Esophagus (tissue), 2 donors: ENCODE data around the gene MACROD2. TPM values are rescaled to one million over a fixed set of nuclear protein-coding genes. Genes with fewer than 3 reads are reported as not detected.

Experiments
- H3K27ac ChIP-seq, 2 donors: one replicate each; pipeline ENCODE4 v1.5.1; 2013; ENCODE audit warnings: low read depth in 2 of 2, mild to moderate bottlenecking in 2 of 2, inconsistent platforms in 1 of 2, low read length in 1 of 2, moderate library complexity in 1 of 2
- H3K27me3 ChIP-seq, 2 donors: one replicate each; pipeline ENCODE4 v1.6.1; 2013; ENCODE audit warnings: low read length in 2 of 2, control low read depth in 1 of 2, mild to moderate bottlenecking in 1 of 2; ENCODE audit not compliant: insufficient read depth in 2 of 2, control insufficient read depth in 1 of 2
- H3K36me3 ChIP-seq, 2 donors: one replicate each; pipeline ENCODE4 v1.6.1; 2013; ENCODE audit warnings: low read length in 1 of 2; ENCODE audit not compliant: control insufficient read depth in 2 of 2, insufficient read depth in 2 of 2
- H3K4me1 ChIP-seq, 2 donors: one replicate each; pipeline ENCODE4 v1.6.1; 2013; ENCODE audit warnings: low read length in 1 of 2; ENCODE audit not compliant: control insufficient read depth in 2 of 2, insufficient read depth in 2 of 2
- H3K4me3 ChIP-seq, 2 donors: one replicate each; pipeline ENCODE4 v1.5.1; 2013; ENCODE audit warnings: low read length in 2 of 2, mild to moderate bottlenecking in 2 of 2, low read depth in 1 of 2, moderate library complexity in 1 of 2
- H3K9me3 ChIP-seq, 2 donors: one replicate each; pipeline ENCODE4 v1.6.1; 2013; ENCODE audit warnings: mild to moderate bottlenecking in 2 of 2, low read depth in 1 of 2, low read length in 1 of 2, moderate library complexity in 1 of 2; ENCODE audit not compliant: control insufficient read depth in 2 of 2, insufficient read depth in 1 of 2
- WGBS, 2 donors: extraction: QIAGEN DNeasy Blood & Tissue Kit; methylation state at CpG; one replicate each; pipeline ENCODE4 v1.1.7; 2013; 5-methylcytosine and 5-hydroxymethylcytosine counted together
- polyA plus RNA-seq, 2 donors: library from polyadenylated mRNA; stranded (reverse); fragments of 200-250 nt; gene quantifications; one replicate each; pipeline ENCODE4 v1.2.3, GENCODE V29; 2013
- donor health status: healthy with polysubstance abuse.
- donor health status: Bipolar disorder and iron deficiency.

The MACROD2 gene
- polyA plus RNA-seq, 2 donors: 0.64 to 1.9 TPM

GRCh38 chr20:15622368-15622767, 1627.1 kb downstream of the MACROD2 start:
- Histone ChIP-seq H3K4me1 (no peaks in the 10 kb centered on the region), H3K27ac (no peak overlapping the region), H3K36me3 (no peaks in the 10 kb centered on the region), H3K9me3 (no peaks in the 10 kb centered on the region), H3K4me3 (no peak overlapping the region), H3K27me3 (no peaks in the 10 kb centered on the region)
- WGBS, 2 donors: 86 to 91% methylated on average over 6 of the region's 6 CpGs

GRCh38 chr20:15623215-15623614, 1627.9 kb downstream of the MACROD2 start:
- Histone ChIP-seq H3K4me1 (no peaks in the 10 kb centered on the region), H3K27me3 (no peaks in the 10 kb centered on the region), H3K36me3 (no peaks in the 10 kb centered on the region), H3K9me3 (no peaks in the 10 kb centered on the region), H3K4me3 (no peak overlapping the region), H3K27ac (no peak overlapping the region)
- WGBS, 2 donors: 95 to 100% methylated on average over 2 of the region's 2 CpGs

GRCh38 chr20:15625981-15626380, 1630.7 kb downstream of the MACROD2 start:
- 63 to 69% methylated on average over 2 of the region's 2 CpGs for WGBS, 2 donors
- Histone ChIP-seq H3K27me3 (no peaks in the 10 kb centered on the region), H3K36me3 (no peaks in the 10 kb centered on the region), H3K4me3 (no peak overlapping the region), H3K27ac (no peak overlapping the region), H3K9me3 (no peaks in the 10 kb centered on the region), H3K4me1 (no peaks in the 10 kb centered on the region)

GRCh38 chr20:15627089-15627488, 1631.8 kb downstream of the MACROD2 start:
- H3K27me3 ChIP-seq: no peaks in the 10 kb centered on the region
- H3K4me1 ChIP-seq: no peaks in the 10 kb centered on the region
- H3K27ac ChIP-seq: no peak overlapping the region
- no peaks in the 10 kb centered on the region for H3K9me3 ChIP-seq
- H3K4me3 ChIP-seq: no peak overlapping the region
- H3K36me3 ChIP-seq: no peaks in the 10 kb centered on the region
- WGBS, 2 donors: 62 to 72% methylated on average over 3 of the region's 3 CpGs

GRCh38 chr20:15627501-15627903, 1632.2 kb downstream of the MACROD2 start:
- Histone ChIP-seq H3K36me3 (no peaks in the 10 kb centered on the region), H3K4me3 (no peak overlapping the region), H3K27me3 (no peaks in the 10 kb centered on the region), H3K4me1 (no peaks in the 10 kb centered on the region), H3K9me3 (no peaks in the 10 kb centered on the region), H3K27ac (no peak overlapping the region)

- Histone ChIP-seq H3K27ac (no peak overlapping the region), H3K4me1 (no peaks in the 10 kb centered on the region), H3K9me3 (no peaks in the 10 kb centered on the region), H3K27me3 (no peaks in the 10 kb centered on the region), H3K4me3 (no peak overlapping the region), H3K36me3 (no peaks in the 10 kb centered on the region)
- 63 to 85% methylated on average over 4 of the region's 4 CpGs for WGBS, 2 donors
Observed at GRCh38 chr20:15628851-15629353, 1633.6 kb downstream of the MACROD2 start.

- H3K27me3 ChIP-seq: no peaks in the 10 kb centered on the region
- H3K9me3 ChIP-seq: no peaks in the 10 kb centered on the region
- no peaks in the 10 kb centered on the region for H3K4me1 ChIP-seq
- no peak overlapping the region for H3K27ac ChIP-seq
- WGBS, 2 donors: 78 to 82% methylated on average over 4 of the region's 4 CpGs
- H3K36me3 ChIP-seq: no peaks in the 10 kb centered on the region
- H3K4me3 ChIP-seq: no peak overlapping the region
Observed at GRCh38 chr20:15630360-15630759, 1635.0 kb downstream of the MACROD2 start.

GRCh38 chr20:15632680-15633079, 1637.4 kb downstream of the MACROD2 start:
- H3K4me3 ChIP-seq: no peak overlapping the region
- no peaks in the 10 kb centered on the region for H3K27me3 ChIP-seq
- H3K9me3 ChIP-seq: no peaks in the 10 kb centered on the region
- H3K36me3 ChIP-seq: no peaks in the 10 kb centered on the region
- H3K27ac ChIP-seq: no peak overlapping the region
- H3K4me1 ChIP-seq: no peaks in the 10 kb centered on the region
- whole genome bisulfite sequencing, 2 donors: 88 to 89% methylated on average over 3 of the region's 3 CpGs

- Histone ChIP-seq H3K4me1 (no peaks in the 10 kb centered on the region), H3K9me3 (no peaks in the 10 kb centered on the region), H3K4me3 (no peak overlapping the region), H3K27ac (no peak overlapping the region), H3K36me3 (no peaks in the 10 kb centered on the region), H3K27me3 (no peaks in the 10 kb centered on the region)
- WGBS, 2 donors: 88 to 92% methylated on average over 2 of the region's 2 CpGs
Observed at GRCh38 chr20:15634102-15634501, 1638.8 kb downstream of the MACROD2 start.

- no peak overlapping the region for H3K27ac ChIP-seq
- no peaks in the 10 kb centered on the region for H3K9me3 ChIP-seq
- no peaks in the 10 kb centered on the region for H3K36me3 ChIP-seq
- no peaks in the 10 kb centered on the region for H3K4me1 ChIP-seq
- no peak overlapping the region for H3K4me3 ChIP-seq
- no peaks in the 10 kb centered on the region for H3K27me3 ChIP-seq
- WGBS, 2 donors: 58 to 64% methylated on average over 5 of the region's 5 CpGs
Observed at GRCh38 chr20:15637546-15637945, 1642.2 kb downstream of the MACROD2 start.
